Peyer's patch (tissue), 4 donors: ENCODE measurements around the gene PHF13. TPM values are rescaled to one million over a fixed set of nuclear protein-coding genes. Genes with fewer than 3 reads are reported as not detected.
"Not testable (repeated sequence)": the region's sequence is repeated elsewhere in the genome, so short reads cannot be mapped to it uniquely, and the experiment has no call there.

Source experiments
- DNase-seq, 3 donors: peaks; one replicate each; pipeline ENCODE4 v3.0.0-alpha.2; 2017 to 2019
- H3K27ac ChIP-seq, 4 donors: fragments of 200-600 bp; sonication (generic); one replicate each; pipeline ENCODE4 v1.5.1; 2016 to 2019
- H3K27me3 ChIP-seq, 2 donors: fragments of 200-600 bp; sonication (generic); one replicate each; pipeline ENCODE4 v1.5.1; 2019
- H3K36me3 ChIP-seq, 3 donors: fragments of 200-600 bp; sonication (generic); one replicate each; pipeline ENCODE4 v1.5.1; 2016 to 2019
- H3K4me1 ChIP-seq, 4 donors: fragments of 200-600 bp; sonication (generic); one replicate each; pipeline ENCODE4 v1.5.1; 2016 to 2019
- H3K4me3 ChIP-seq, 4 donors: fragments of 200-600 bp; sonication (generic); 1 replicate in 3 of 4; 2 replicates in 1 of 4; pipeline ENCODE4 v1.5.1; 2016 to 2019; ENCODE audit warnings: mild to moderate bottlenecking in 1 of 4
- H3K9me3 ChIP-seq, 4 donors: fragments of 200-600 bp; sonication (generic); one replicate each; pipeline ENCODE4 v1.5.1; 2016 to 2019; ENCODE audit warnings: mild to moderate bottlenecking in 1 of 4
- CTCF ChIP-seq, 6 experiments: fragments of 450-650 bp in 4 of 6; fragments of 200-600 bp in 2 of 6; sonication (generic) in 1 of 6; IDR thresholded peaks; one replicate each; pipeline ENCODE4 v1.5.1; 2017 to 2019; ENCODE audit warnings: antibody characterized with exemption in 6 of 6, mild to moderate bottlenecking in 3 of 6, moderate library complexity in 1 of 6
- POLR2A ChIP-seq, 2 donors: fragments of 450-650 bp; IDR thresholded peaks; one replicate each; pipeline ENCODE4 v1.5.1; 2017; ENCODE audit warnings: antibody characterized with exemption in 2 of 2, mild to moderate bottlenecking in 2 of 2, moderate library complexity in 2 of 2
- total RNA-seq, 4 donors: library from RNA; depleted of rRNA; stranded (reverse); fragments of >200 nt; gene quantifications; one replicate each; pipeline ENCODE4 v1.1.0, GENCODE V29; 2016

The PHF13 gene
- total RNA-seq, 4 donors from 2014 or later, result 3.3 to 7.4 (median 6.0) TPM

DNA sequence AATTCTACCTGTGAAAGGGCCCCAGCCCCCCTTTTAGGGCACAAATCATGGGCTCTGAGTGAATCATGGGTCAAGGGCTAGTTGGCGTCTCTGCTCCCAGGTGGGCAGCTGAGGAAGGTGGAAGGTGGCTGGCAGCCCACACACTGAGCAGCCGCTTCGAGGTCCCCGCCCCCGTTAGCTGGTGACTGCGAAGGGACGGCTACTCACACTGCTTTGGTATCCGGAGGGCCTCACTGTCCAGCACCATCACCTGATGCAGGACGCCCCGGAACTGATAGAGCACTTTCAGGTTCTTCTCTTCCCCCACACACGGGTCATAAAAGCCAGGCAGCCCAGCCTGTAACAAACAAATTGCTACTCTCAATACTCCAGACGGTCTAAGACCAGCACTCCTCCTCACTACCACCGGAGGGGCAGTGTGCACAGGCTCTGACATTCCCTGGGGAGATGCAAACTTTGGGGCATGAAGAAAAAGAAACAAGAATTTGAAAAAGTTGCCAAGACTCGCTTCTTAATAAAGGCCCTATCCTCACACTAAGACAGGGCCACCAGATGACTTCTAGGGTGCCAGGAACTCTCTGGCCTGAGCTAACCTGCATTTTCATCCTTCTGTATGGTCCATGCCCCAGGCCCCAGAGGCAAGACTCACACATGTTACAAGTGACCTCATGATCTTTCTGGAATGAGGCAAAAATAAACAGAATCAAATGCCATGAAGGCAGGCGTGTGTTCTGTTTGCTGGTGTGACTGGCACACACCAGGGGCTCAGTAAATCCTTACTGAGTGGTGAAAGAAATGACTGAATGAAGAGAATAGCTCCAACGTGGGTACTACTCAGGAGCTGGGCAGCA is 22.6 kb downstream of the PHF13 start:
- no peak for TF ChIP-seq CTCF (IDR thresholded peaks at IDR 0.05)
- TF ChIP-seq POLR2A (IDR thresholded peaks at IDR 0.05), result no peak
- no peak overlapping the region for H3K4me3 ChIP-seq
- peaks cover 0 to 95% (median 0%) of the 10 kb centered on the region in 3 donors for H3K36me3 ChIP-seq
- no peak overlapping the region for H3K27ac ChIP-seq
- no peaks in the 10 kb centered on the region for H3K4me1 ChIP-seq
- H3K9me3 ChIP-seq, result no peaks in the 10 kb centered on the region
- H3K27me3 ChIP-seq, result no peaks in the 10 kb centered on the region
- no peak for DNase-seq

GRCh38 chr1:6636778-6637177 is 23.2 kb downstream of the PHF13 start:
- H3K27me3 ChIP-seq, H3K9me3 ChIP-seq, H3K4me1 ChIP-seq, H3K27ac ChIP-seq, DNase-seq, H3K4me3 ChIP-seq: not testable (repeated sequence)
- H3K36me3 ChIP-seq, result peaks cover 0 to 91% (median 0%) of the 10 kb centered on the region in 3 donors

- Histone ChIP-seq H3K27me3 (no peaks in the 10 kb centered on the region), H3K4me3 (no peak overlapping the region), H3K4me1 (no peaks in the 10 kb centered on the region), H3K9me3 (no peaks in the 10 kb centered on the region), H3K36me3 (peaks cover 0 to 88% (median 0%) of the 10 kb centered on the region in 3 donors), H3K27ac (peak overlapping the region in 1 of 4 donors; percentile 13)
- TF ChIP-seq CTCF (IDR thresholded peaks at IDR 0.05) (no peak), POLR2A (IDR thresholded peaks at IDR 0.05) (no peak)
- no peak for DNase-seq
Observed at GRCh38 chr1:6637770-6638169, 24.2 kb downstream of the PHF13 start.

DNA sequence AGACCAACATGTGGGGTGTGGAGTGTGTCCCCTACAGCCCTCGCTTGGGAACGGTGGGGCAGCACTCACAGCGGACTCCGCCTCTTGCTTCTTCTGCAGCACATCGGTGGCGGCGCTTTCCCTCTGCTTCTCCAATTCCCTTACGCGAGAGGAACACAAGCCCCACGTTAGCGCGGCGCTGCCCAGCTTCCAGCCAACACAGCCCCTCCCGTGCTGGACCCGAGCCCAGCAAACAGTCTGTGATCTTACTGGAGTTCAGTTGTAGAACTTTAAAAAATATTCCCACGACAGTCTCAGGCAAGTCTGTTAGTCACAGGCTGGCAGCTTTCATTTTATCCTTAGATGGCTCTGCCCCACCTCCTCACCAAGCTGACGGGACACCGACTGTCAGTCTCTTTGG is 24.7 kb downstream of the PHF13 start:
- H3K9me3 ChIP-seq, result no peaks in the 10 kb centered on the region
- H3K27ac ChIP-seq, result peak overlapping the region in 1 of 4 donors; percentile 13
- TF ChIP-seq POLR2A (IDR thresholded peaks at IDR 0.05) (no peak), CTCF (IDR thresholded peaks at IDR 0.05) (no peak)
- DNase-seq, result peak in 1 of 3 donors; percentile 57
- H3K4me1 ChIP-seq, result no peaks in the 10 kb centered on the region
- peaks cover 0 to 84% (median 0%) of the 10 kb centered on the region in 3 donors for H3K36me3 ChIP-seq
- no peak overlapping the region for H3K4me3 ChIP-seq
- H3K27me3 ChIP-seq, result no peaks in the 10 kb centered on the region

DNA sequence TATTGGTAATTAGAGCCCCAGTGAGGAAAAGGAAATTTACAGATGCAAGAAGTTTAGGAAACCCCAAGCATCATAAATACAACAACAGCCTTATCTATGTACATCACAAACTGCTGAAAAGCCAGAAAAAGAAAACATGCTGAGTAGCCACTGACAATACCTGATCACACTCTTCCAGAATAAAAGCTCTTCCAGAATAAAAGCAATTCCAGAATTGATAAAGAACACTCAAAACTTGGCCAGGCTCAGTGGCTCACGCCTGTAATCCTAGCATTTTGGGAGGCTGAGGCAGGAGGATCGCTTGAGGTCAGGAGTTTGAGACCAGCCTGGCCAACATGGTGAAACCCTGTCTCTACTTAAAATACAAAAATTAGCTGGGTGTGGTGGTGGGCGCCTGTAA is 27.3 kb downstream of the PHF13 start:
- H3K27ac ChIP-seq, H3K4me3 ChIP-seq, H3K4me1 ChIP-seq, H3K27me3 ChIP-seq, DNase-seq, H3K9me3 ChIP-seq: not testable (repeated sequence)
- peaks cover 0 to 81% (median 0%) of the 10 kb centered on the region in 3 donors for H3K36me3 ChIP-seq

- peaks cover 0 to 42% (median 0%) of the 10 kb centered on the region in 3 donors for H3K36me3 ChIP-seq
- H3K27ac ChIP-seq, result no peak overlapping the region
- no peak for TF ChIP-seq POLR2A (IDR thresholded peaks at IDR 0.05)
- TF ChIP-seq CTCF (IDR thresholded peaks at IDR 0.05), result no peak
- H3K4me1 ChIP-seq, result no peaks in the 10 kb centered on the region
- no peaks in the 10 kb centered on the region for H3K27me3 ChIP-seq
- H3K4me3 ChIP-seq, result no peak overlapping the region
- H3K9me3 ChIP-seq, result no peaks in the 10 kb centered on the region
- no peak for DNase-seq
Observed at GRCh38 chr1:6645018-6645417, 31.5 kb downstream of the PHF13 start.
